Hepatic stellate cell (primary cell): ENCODE data around the gene SPARC.

Source experiments
- DNase-seq: peaks from one replicate; pipeline ENCODE4 v3.0.0; 2011; ENCODE audit warnings: low spot score

Gene SPARC

GRCh38 chr5:151677776-151678545 is 8.8 kb downstream of the SPARC start:
- DNase-seq: no peak

DNA sequence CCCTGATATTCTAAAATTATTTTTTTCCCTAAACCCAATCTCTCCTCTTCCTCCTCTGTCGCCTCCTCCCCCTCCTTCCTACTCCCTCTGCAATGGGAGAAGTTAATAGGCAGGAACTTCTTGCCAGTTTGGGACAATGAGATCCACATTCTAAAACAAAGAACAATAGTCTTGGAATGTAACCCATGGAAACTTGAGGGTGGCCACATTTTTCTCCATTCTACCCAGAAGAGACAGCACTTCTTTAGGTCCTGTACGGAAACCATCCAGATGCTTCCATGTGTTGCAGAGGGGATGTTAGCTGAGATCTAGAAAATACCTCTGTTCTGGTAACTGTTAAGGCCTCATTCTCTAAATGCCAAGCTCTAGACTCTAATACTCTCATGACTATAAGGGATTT is 10.0 kb downstream of the SPARC start:
- no peak for DNase-seq

GRCh38 chr5:151676314-151676712 is 10.4 kb downstream of the SPARC start:
- no peak for DNase-seq

DNA sequence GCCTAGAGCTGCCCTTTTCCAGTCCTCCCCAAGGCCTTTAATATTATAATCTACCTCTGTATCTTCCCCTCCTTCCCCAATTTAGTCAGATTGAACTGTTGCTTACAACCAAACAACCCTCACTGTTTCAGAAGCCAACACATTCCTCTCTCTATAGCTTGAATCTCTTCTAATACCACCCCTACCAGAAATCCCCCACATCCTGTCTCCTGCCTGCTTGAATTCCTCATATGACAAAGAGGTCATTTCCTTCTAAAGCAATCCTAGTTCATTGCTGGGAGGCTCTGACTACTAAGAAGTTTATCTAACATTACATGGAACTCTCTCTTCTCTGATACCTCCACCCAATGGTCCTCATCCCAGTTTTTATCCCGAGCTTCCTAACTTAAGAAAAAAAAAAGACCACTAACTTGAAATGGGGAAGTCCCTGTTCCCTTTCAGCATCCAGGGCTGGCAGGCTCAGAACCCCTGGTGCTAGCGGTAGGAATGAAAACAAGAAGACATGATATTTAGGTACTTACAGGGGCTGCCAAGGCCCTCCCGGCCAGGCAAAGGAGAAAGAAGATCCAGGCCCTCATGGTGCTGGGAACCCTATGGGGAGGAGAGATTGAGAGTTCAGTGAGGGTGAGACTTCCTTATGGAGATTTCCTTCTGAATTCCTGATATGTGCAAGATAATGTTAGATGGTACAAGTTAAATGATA is 11.0 kb downstream of the SPARC start:
- DNase-seq: no peak

- DNase-seq: no peak
These were observed 11.8 kb downstream of the SPARC start for GRCh38 chr5:151674626-151675610.

- no peak for DNase-seq
These were observed 13.3 kb downstream of the SPARC start for GRCh38 chr5:151673421-151673820.

- DNase-seq: no peak
These were observed 14.2 kb downstream of the SPARC start for GRCh38 chr5:151672516-151672915.

DNA sequence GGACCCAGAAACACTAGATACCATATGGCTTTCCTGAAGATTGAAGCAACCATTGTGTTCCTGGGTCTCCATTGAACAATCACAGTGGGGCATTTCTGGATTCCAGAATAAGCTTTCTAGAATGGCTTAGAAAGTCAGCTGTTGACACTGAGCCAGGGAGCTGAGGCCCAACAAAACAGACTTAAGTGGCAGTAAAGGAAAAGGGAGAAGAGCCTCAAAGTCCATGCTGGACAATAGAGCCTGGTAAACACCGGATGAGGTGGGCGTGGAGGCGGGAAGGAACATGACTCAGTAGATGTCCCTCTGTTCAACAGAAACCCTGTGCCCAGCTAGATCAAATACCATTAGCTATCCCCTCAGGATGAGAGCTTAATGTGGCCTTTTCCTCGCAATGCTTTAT is 14.8 kb downstream of the SPARC start:
- DNase-seq: no peak

DNA sequence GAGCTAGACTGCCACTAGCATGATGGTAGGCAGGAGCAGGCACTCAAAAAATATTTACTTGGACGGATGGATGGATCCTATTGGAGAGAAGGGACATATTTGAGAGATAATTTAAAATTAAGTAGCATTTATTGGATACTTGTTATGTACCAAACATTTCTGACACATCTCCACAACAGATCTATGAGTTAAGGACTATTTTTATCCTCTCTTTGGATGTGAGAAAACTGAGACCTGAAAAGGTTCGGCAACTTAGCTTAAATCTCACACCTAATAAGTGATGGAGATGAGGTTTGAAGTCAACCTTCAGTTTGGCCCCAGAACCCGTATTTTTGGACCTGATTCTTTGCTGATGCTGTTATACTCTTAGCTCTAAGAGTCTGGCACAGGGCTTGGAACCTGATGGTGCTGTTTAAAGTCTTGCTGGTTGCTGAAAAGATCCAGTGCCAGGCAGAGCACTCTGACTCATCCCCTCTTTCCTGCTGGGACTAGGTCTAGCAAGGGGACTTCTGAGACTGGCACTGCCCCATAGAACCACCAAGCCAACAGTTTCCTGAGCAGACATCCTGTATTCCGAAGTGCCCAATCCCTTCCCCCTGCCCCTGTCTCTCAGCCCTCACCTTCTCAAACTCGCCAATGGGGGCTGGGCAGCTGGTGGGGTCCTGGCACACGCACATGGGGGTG is 15.6 kb downstream of the SPARC start:
- DNase-seq: no peak

DNA sequence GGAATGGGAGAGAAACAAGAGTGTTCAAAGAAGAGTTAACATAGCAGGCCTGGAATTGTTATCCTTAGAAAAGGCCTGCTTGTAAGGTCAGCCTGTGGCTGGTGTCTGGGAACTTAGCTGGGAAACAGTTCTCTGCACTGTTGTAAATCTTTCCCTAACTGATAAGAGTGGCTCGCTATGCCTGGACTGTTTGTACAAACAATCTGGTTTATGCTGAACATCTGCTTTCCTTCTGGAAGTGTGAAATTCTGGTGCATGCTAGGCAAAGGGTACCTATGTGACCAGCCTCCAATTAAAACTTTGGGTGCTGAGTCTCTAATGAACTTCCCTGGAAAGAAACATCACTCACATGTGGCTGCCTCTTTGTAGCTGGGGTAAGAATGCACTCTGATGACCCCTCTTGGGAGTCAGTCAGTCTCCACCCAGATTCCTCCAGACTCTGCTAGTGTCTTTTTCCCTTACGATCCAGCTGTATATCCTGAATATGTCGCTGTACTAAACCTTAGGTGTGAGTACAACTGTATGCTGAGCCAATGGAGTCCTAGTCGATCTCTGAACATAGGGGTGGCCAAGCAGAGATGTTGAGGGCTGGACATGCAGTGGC is 16.5 kb downstream of the SPARC start:
- no peak for DNase-seq

- DNase-seq: no peak
These were observed 19.6 kb downstream of the SPARC start for GRCh38 chr5:151667083-151667482.

DNA sequence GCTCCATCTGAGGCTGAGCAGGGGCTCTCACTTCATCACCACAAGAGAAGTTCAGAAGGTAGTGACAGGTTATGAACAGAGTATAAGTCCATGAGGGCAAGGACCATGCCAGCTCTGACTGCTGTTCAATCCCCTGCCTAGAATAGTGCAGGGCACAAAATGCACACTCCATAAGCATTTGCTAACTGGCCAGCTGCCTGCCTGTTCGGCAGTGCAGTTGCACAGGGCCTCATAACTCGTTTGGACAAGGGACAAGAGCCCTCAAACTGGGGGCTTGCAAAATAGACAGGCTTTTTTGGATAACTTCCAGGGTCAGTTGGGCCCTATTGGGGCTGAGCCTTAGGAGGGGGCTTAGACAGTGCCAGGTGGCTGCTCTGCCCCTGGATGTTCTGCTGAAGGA is 21.1 kb downstream of the SPARC start:
- no peak for DNase-seq

DNA sequence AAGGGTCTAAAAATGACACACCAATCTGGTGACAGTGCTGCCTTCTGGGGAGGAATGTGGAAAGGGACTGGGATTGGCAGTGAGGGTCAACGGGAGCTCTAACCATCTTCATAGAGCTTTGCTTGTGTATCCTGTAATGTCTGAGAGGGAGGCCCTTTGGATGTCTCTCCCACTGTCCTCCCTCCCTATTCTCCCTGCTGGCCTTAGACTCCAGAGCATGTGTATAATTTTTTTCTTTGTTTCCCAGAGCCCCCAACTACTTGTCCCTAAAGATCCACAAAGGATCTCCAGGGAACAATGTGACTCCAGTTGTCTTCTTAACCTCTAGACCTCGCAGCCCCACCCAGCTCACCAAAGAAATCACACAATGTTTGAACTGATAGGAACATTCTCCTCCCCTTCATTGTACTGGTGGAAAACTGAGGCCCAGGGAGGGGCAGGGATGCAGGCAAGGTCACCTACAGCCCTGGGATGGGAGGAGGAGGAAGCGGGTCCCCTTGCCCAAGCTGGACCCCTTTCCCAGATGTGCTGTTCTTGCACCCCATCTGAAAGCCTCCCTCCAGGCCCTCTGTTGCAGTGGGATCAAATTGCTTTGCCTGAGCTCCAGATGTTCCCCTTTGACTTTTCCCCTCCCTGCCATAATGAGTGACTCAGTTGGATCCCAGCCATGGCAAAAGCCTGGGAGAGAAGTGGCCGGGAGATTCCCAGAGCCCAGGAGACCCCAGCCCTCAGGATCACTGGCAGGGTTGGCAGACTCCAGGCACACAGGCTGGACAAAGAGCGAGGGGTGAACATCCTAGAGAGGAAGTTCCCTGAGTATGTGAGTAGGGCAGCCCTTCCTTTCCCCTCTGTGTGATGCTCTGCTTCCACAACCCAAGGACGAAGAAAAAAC is 21.8 kb downstream of the SPARC start:
- no peak for DNase-seq

DNA sequence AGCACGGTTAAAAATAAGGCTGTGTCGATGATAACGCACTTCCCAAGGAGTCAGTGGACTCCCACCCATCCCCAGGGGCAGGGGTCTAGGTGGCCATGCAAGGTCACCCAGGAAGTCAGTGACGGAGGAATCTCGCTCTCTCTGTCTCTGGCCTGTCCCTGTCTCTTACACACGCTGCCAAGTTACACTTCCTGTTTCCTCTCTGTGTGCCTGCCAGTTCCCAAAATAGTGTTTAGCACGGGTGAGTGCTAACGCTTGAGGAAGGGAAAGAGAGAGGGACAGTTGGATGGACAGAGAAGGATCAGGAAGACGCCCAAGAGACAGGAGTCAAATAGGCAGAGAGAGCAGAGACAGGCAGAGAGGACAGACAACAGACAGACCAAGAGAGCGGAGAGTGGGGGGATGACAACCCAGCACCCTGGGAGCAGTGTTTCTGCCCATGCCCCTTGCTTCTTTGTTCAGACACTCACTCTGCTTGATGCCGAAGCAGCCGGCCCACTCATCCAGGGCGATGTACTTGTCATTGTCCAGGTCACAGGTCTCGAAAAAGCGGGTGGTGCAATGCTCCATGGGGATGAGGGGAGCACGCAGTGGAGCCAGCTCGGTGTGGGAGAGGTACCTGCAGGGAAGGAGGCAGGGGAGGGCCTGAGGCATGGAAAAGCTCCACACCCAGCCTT is 23.0 kb downstream of the SPARC start:
- DNase-seq: no peak

DNA sequence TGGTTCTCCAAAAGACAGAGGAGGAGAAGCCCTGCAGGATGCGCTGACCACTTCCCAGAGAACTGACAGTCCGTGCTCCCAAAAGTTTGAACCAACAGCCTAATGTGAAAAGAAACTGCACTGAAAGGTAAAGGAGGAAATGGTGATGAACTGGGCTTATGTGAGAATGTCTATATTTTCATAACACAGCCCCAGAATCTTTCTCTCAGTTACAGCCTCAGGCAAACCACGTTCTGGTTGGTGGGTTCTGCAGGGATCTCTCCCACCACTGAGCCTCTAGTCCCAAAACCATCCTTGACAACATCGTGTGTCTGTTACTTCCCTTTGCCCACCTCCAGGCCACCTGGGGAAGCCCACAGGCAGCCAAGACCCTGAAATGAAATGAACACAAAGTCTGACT is 23.9 kb downstream of the SPARC start:
- no peak for DNase-seq

DNA sequence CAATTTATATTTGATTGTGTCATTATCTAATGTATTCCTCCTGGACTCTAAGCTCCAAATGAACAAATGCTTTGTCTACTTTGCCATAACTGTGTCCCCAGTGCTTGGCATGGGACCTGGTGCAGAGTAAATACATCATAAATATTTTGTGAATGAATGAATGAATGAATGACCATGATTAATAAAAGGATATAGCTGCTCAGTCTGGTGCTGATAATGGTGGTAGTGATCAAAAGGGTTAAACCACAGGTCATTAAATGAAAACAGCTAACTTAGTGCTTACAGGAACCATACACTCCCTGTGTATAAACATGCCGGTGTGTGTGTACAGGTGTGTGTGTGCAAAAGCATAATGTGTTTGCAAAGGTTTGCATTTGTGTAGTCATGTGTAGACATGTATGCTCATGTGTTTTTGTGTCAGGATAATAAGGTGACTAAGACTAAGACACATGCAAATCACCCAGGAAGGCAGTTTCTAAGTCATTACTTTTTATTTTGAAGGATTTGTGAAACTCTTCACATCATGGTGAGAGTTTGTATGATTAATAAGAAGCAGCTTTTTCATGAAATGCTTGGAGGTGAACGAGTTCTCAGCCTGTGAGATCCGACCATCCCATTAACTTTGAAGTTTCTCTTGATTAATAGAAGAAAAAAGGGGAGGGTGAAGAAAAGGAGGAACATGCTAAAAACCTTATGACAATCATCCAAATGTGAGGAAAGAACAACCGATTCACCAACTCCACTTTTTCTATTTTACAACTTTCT is 24.6 kb downstream of the SPARC start:
- DNase-seq: no peak

DNA sequence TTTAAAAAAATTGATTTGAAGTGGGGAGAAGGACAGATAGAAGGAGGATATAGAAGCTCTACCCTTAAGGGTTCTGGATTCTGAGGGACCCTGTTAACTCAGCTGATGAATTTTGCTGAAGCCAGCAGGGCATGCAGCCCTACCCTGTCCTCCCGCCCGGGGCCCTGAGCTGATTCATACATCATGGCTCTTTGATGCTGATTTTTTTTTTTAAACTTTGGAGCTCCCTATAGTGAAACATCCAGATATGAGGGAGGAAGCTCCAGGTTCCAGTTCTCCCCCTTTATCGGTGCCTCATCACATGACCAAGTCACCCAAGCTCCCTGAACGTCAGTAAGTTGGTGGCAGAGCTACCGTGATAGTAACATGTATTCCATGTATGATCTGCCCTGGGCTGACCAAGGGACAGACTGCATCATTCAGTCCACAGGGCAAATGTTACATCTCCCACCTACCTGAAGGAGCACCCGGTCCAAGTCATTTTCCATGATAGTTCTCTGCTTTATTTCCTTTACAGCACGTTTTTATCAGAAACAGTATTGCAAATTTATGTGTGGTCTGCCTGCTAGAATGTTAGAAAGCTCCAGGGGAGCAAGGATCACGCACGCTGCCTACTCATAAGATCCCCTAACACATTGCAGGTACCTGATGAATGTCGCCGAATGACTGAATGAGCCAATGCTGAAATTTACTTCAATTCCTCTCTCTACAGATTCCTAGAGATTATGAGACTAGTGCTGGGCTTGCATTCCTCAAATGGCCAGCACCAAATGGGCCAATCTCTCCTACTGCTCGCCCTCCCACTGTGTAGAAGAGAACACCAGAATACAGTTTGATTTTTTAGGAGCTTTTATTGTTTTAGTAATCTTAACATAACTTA is 25.9 kb downstream of the SPARC start:
- peak; percentile 55 for DNase-seq
